GM12873 (cell line): ENCODE results near the gene PFAS.

ENCODE experiments used
- TF ChIP-seq, protein P1 (sequence below): IDR thresholded peaks from 2 replicates; pipeline ENCODE4 v1.5.1; 2012; ENCODE audit warnings: low read depth, mild to moderate bottlenecking, moderate library complexity, low read length, control low read depth; ENCODE audit not compliant: insufficient read depth; ENCODE audit errors: missing control alignments

Gene PFAS

DNA sequence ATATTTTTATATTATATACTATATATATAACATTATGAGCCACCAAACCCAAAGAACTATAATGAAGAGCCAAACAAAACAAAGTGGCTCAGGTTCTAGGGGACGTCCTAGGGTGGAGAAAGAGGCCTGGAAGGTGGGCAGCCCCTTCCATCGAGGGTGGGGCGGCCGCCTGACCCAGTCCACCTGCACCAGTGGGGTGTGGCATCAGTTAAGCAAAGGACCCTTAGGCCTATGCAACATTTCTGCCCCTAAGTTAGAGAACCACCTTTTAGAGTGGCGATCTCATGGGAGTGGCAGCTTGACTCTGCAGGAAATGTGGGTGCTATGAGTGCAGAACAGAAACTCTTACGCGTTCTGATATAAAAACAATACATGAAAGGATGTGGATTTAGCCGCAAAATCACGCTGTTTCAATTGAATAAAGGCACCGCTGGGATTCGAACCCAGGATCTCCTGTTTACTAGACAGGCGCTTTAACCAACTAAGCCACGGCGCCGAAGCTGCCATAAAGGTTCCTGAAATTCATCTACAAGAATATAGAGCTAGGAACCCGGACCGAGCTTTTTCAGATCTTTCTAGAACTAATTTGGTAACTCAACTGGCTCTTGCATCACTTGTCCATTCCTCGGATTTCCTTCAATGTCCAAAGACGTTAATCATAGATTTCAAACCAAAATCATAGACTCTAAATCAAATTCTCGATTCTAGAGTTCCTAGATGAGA is 23.1 kb upstream of the PFAS start:
- TF ChIP-seq, protein P1, sequence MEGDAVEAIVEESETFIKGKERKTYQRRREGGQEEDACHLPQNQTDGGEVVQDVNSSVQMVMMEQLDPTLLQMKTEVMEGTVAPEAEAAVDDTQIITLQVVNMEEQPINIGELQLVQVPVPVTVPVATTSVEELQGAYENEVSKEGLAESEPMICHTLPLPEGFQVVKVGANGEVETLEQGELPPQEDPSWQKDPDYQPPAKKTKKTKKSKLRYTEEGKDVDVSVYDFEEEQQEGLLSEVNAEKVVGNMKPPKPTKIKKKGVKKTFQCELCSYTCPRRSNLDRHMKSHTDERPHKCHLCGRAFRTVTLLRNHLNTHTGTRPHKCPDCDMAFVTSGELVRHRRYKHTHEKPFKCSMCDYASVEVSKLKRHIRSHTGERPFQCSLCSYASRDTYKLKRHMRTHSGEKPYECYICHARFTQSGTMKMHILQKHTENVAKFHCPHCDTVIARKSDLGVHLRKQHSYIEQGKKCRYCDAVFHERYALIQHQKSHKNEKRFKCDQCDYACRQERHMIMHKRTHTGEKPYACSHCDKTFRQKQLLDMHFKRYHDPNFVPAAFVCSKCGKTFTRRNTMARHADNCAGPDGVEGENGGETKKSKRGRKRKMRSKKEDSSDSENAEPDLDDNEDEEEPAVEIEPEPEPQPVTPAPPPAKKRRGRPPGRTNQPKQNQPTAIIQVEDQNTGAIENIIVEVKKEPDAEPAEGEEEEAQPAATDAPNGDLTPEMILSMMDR = no peak

DNA sequence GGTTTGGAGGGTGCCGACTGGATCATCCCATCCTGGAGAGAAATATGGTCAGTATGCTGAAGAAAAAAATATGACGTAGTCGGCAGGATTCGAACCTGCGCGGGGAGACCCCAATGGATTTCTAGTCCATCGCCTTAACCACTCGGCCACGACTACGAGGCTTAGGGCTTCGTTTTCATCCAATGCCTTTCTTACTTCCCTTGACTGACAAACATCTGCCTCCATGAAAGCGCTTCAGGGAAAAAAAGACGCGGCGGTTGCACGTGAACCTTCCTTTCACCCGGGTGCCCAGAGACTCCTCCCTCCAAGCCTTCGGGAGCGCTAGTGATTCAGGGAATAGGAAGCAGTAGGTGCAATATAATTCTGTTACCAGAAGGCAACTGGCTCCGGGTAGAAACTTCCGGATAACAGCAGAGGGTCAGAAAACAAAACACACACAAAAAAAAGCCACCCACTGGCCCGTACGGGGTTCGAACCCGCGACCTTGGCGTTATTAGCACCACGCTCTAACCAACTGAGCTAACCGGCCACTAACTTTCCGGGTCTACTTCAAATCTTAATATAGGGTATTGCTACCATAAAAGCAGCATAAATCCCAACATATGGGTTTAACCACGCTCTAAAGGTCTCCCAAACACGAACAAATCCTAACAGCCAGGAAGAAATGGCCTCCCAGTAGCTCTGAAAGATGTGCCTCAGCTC is 22.4 kb upstream of the PFAS start:
- TF ChIP-seq, protein P1 = no peak

- TF ChIP-seq, protein P1 = no peak
These were observed 21.9 kb upstream of the PFAS start for GRCh38 chr17:8227238-8227581.

DNA sequence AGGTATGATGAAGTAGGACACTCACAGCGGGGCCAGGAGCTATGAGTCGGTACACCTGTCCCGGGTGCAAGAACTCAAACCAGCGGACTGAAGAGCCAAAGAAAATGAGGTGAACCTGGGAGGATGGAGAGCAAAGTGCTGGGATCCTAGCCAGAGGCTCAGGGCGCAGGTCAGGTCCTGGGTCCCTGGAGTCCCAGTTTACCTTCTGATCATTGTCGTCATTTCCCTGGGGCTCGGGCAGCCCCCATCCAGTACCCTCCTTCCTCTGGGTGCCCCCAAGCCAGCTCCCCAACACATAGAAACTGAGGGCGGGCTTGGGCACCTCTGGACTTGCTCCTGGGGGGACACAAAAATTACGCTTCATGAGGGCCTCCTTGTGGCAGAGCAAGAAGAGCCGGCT is 17.4 kb upstream of the PFAS start:
- TF ChIP-seq, protein P1 = no peak

DNA sequence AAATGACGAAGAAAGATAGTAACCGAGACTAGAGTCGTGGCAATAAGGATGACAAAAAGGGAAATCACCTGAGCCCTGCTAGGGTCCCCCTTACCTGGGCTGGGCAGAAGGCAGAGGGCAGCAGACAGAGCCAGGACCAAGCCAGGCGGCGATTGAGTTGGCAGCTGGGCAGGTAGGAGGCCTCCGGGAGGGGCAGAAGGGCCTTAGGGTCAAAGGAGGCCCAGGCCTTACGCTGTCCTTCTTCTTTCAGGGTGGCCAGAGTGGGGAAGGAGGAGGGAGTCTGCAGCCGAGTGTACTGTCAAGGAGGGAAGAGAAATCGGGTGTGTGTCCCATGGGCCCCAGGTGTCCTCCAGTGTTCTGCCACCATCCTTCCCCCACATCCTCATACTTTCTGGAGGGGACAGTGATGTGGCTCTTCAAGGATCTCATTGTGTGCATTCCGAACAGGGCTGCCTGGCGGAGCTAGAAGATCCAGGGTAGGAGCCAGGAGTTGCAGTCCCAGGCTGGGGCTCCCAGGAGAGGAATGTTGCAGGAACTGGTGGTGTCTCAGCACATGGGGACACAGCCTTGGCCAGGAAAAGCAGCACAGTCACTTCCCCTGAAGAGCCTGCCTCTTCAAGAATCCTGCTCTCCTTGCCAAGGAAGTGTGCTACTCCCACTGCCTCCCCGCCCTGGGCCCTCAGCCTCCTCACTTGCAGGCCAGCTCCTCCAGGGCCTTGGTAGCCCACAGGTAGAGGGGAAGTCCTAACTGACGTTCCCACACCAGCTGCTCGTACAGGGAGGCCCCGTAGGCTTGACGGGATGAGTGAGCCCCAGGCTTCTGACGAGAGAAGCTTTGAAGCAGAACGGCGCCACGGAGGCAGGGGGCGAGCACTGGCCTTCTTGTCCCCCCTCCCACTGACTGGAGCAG is 14.5 kb upstream of the PFAS start:
- TF ChIP-seq, protein P1 = no peak

GRCh38 chr17:8235676-8236075 is 13.4 kb upstream of the PFAS start:
- TF ChIP-seq, protein P1 = no peak

DNA sequence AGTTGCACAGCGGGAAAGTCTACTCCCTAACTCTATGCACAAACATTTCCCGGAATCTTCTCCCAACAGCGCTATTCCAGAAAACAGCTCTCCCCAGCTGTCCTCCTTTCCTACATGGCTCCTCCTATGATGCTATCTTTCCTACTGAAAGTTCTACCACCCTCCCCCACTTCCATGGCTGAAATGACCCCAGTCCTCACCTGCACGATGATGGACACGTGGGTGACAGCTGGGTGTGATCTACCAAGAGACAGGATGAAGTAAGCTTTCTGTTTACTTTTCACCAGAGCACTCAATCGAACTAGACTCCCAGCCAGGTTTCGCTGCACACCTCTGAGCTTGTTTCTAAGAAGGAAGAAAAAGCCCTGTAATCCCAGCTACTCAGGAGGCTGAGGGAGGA is 11.9 kb upstream of the PFAS start:
- TF ChIP-seq, protein P1 = no peak
